SHP77 (cell line): Measurements from ENCODE around the gene SLC12A1.

Experiments used
- DNase-seq, 2 experiments: peaks; one replicate each; lab custom pipeline; 2025; lab: John Stamatoyannopoulos, UW

The SLC12A1 gene

DNA sequence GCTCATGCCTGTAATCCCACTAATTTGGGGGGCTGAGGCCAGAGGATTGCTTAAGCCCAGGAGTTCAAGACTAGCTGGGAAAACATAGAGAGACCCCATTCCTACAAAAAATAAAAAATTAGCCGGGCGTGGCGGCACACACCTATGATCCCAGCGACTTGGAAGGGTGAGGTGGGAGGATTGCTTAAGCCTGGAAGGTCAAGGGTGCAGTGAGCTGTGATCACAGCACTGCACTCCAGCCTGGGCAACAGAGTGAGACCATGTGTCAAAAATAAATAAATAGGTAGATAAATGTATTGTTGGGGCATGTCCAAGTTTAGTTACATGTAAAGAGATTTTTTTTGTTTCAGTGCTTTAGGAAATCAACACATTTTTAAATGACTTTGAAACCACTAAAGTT lies 36.4 kb downstream of the SLC12A1 start:
- no peak for DNase-seq

DNA sequence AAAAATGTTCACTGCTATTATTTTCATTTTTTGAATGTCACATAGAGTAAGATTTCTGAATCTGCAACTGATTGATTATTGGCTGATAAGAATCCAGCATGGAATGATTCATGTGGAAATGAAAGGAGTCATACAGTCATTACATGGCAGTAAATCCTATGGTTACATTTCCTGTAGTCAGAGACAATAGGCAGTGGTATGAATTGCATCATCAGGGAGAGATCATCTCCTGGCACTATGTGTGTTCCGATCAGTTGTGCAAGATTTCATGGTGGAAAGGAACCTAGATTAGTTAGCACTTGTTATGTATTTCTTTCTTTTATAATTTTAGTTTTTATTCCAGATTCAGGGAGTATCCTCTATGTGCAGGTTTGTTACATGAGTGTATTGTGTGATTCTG lies 38.8 kb downstream of the SLC12A1 start:
- DNase-seq, result no peak

DNA sequence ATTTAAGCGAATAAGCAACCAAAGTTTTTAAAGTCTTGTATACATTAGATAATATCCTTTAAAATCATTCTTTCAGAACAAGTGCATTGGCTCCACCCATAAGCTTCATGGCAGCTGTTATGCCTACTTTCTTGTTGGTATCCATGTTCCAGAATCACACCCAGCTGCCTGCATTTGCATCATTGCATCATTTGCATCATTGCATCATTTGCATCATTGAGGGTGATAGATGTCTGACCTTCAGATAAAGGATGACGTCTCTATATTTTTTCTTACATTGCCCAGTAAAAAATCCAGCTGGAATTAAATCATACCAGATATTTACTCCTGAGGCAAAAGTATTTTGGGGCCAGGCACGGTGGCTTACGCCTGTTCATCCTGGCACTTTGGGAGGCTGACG lies 42.3 kb downstream of the SLC12A1 start:
- no peak for DNase-seq

DNA sequence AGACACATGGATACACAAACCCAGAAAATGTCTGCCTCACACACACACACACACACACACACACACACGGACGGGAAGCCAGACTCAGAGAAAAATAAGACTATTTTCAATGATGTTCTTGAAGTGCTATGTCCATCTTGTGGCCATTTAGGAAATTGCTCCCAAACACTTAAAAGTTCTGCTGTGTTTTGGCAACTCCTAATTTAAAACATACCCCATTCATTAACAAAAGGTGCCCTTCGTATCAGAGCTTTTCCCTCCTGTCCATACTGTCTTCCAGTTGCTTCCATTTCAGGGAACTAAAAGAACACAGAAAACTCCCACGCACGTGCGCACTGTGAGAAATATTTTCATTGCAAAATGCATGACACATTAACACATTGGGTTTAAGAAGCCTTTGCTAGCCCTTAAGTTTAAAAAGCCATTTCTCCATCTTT lies 44.6 kb downstream of the SLC12A1 start:
- DNase-seq, result peak; percentile 16 to 56

DNA sequence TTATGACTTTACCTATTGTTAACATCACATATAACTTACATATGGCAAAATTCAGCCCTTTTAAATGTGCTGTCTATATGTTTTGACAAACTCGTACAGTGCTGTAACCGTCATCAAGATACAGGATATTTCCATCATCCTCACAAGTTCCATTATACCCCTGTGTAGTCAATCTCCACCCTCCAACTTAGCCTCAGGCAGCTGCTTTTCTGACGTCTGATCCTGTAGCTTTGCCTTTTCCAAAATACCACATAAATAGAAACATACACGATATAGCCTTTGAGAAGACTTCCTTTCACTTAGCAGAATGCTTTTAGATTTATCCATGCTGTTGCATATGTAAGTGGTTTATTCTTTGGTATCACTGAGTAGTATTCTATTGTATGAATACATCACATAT lies 47.1 kb downstream of the SLC12A1 start:
- no peak for DNase-seq

DNA sequence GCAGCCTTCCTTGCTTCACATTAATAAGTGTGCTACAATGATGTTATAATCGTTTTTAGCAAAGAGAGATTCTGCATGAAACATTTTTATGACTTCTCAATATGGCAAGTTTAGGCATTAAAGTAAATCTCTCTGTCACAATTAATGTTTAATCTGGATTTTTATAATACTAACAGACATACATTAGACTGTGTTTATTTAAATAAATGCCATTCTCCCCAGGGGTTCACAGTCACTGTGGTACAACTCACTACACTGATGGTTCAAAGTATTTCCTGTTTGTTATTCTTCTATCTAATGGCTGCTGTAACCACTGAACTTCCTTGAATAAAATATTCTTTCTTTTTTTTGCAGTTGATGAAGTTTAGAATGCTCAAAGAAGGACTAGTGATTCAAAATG lies 59.0 kb downstream of the SLC12A1 start:
- DNase-seq, result no peak

DNA sequence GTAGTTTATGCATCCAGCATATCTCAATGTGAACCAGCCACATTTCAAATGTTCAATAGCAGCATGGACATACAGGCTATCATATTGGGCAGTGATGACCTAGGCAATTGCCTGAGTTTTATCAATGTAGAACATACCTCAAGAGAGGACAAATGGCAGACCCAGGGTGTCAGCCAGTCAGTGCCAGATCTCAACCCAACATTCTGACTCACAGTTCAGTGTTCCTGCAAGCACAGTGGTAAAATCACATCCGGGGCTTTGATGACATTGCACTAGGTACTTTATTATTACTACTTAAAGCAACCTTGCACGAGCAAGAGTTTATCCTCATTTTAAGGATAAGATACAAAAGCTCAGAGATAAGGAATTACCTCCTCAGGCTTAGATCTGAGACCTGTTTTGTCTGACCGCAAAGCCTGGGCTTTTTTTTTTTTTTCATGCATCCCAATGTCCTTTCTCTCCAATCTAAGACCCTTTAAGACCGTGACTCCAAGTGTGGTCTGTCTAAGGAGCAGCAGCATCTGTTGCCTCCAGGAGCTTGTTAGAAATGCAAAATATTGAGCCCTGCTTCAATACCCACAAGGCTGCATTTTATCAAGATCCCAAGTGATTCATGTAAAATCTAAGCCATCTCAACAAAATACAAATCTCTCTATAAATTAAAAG lies 60.1 kb downstream of the SLC12A1 start:
- no peak for DNase-seq

DNA sequence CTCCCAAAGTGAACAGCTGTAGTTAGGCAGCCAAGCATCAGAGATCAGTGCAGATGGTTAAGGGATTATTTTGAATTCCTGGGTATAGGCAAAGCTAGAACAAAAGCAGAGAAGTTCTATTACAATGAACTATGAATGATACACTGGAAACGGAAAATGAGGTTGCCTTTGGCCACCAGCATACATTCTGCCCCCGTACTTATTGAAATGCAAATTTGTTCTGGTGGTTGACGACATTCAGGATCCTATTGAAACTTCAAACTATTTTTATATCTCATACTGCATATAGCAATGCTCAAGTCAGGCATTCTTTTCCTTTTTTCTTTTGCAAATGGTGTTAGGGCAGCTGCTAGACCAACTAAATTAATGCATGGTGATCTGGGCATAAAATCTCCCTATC lies 61.7 kb downstream of the SLC12A1 start:
- no peak for DNase-seq

DNA sequence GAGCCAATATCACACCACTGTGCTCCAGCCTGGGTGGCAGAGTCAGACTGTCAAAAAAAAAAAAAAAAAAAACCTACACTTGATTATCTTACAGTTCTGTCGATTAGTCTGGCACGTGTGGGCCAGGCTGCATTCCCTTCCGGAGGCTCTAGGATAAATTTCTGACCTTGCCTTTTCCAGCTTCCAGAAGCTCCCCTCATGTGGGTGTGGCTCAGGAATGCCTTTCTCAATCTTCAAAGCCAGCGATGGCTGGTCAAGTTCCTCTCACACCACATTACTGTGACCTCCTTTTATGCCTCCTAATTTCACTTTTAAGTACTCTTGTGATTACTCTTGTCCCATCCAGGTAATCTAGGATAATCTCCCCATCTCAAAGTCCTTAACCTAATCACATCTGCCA lies 66.9 kb downstream of the SLC12A1 start:
- no peak for DNase-seq

DNA sequence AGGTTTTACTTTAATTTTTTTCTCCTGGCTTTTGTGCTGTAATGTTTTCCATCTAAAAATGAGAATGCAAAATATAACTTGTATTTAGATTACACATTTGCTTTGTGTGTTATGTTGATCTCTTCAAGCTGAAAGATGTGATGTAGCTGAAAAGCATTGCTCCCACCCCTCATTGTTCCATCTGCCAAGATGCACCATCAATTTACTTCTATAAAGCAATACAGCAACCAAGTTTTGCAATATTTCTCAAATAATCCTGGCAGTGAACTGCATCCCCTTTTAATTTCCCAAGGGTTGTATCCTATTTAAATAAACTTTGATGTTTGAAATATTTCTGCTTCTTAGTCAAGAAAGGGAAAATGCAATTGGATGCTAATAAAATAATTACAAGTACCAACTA lies 72.6 kb downstream of the SLC12A1 start:
- no peak for DNase-seq

DNA sequence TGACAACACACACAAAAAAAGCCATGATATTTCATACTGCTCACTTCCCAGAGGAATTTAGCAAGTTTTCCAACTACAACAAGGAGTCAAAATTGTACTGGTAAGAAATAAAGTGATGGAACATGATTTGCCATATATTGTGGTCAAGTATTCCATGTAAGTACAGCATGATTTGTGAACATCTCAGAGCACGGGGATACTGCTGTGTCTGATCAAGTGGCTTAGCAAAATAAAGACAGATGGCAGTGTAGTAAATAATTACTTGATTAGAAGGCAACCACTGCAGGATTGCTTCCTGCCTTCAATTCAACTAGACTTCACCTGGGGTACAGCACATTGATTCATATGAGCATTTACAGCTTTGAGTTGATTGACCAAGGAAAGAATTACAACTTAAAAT lies 73.5 kb downstream of the SLC12A1 start:
- DNase-seq, result no peak

DNA sequence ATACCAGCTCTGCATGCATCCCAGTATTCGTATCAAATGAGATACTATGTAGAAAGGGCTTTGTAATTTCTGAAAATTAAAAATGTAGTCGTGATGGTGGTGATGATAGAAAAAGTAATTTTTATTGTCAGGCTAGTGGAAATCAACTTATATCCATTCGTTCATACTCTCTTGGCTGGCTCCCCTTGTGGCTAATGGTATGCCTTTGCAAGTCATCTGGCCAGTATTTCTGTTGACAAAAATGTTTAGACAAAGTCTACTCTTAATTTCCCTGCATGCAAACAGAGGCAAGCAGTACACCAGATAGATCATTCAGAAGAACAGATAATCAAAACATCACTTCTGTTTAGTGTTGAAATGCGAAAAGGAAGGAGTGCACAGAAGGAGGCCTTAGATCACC lies 75.6 kb downstream of the SLC12A1 start:
- no peak for DNase-seq

DNA sequence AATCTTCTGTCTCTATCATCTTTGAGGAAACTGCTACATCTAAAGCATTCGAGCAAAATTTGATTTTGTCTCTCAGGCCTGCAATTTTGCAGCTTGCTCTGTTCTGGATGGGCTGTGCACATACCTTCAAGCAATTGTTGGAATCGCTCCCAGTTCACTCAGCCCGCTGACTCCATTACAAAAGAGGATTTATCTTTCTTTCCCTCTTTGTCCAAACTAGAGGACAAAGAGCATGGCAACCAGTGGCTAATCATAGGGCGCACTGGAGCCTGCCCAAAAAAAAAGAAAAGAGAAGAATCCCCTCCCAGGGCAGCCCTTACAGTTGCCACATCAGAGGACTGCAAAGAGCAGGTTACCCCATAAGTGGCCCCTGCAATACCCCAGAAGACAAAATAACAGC lies 76.1 kb downstream of the SLC12A1 start:
- DNase-seq, result no peak

DNA sequence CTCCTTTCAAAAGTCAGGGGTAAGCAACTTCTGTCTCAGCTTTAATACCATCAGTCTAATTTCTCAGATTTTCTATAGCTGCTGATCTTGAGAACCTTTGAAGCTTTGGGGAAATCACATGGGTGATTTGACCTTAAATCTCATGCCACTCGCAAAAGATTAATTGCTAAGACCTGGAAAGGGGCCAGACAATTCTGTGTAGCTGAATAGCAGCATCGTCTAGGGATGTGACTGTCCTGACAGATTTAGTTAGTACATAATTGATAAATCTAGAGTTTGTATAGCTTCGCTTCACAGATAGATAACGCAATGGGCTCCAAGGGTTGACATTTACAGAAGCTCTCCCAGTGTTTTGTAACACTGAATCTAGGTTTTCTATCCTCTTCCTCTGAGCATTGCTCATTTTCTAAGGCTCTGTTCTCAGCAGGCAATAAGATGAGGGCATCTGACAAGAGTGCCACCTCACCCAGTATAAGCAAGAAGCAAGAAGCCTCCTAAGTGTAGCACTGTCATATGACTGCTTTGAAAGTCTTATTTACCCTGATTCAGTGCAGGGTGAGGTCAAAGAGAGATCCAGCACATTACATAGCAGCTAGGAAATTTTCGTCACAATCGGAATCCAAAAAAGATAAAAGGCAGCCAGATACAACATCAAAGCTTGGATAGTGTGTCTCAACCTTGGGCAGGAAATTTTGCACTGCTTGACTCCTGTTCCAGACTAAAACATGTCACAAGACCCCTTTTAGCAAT lies 77.5 kb downstream of the SLC12A1 start:
- DNase-seq, result no peak

DNA sequence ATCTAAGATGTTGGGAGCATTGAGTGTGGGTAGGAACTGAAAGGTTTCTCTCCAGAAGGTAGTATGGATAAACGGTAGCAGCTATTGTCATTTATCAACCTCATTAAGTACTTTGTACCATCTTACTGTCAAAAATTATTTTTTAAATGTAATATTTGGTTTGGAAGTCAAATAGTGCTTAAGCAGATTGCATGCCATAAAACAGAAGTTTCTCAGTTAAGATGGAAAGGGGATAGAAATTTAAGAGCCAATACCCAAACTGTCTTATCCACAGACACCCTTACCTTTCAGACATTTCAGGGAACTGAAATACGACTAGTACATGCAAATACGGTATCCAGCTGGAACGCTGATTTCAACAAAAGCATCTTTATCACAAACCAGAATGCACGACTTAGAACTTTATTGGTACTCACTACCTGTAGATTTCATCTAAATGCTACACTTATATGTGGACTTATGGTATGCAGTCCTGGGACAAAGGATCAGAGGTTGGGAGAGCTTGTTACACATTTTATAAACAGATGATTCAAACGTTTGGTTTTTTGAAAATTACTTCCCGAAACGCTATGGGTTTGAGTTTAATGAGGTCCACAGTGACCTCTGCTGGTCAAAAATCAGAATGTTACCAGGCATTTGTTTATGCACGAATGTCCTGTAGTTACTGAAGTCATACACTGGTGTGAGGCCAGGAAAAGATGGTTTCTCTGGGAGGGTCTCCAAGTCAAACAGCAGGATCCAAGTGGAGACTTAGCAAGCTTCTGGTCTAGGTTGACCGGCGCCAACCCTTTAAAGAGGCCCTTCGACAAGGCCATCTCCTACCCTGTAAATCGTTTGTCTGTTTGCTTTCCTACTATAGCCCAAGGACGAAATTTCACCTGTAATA lies 79.5 kb downstream of the SLC12A1 start:
- DNase-seq, result peak; percentile 61

DNA sequence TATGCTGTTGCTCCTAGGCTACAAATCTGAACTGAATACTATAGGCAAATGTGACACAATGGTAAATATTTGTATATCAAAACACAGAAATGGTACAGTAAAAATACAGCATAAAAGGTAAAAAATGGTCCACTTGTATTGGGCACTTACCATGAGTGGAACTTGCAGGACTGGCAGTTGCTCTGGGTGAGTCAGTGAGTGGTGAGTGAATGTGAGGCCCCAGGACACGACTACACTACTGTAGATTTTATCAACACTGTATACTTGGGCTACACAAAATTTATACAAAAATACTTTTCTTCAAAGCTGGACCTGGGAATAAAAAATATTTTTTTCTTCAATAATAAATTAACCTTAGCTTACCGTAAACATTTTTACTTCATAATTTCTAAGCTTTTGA lies 83.5 kb downstream of the SLC12A1 start:
- no peak for DNase-seq

DNA sequence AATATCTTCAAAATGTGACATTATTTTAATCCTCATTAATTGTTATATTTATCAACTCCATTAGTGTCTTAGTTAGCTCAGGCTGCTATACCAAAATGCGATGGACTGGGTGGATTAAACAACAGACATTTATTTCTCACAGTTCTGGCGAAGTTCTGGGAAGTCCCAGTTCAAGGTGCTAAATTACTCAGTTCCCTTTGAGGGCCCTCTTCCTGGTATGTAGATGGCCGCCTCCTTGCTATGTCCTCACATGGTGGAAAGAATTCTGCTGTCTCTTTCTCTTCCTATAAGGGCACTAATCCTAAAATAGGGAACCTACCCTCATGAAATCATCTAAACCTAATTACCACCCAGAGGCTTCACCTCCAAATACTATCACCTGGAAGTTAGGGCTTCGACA lies 86.4 kb downstream of the SLC12A1 start:
- no peak for DNase-seq

DNA sequence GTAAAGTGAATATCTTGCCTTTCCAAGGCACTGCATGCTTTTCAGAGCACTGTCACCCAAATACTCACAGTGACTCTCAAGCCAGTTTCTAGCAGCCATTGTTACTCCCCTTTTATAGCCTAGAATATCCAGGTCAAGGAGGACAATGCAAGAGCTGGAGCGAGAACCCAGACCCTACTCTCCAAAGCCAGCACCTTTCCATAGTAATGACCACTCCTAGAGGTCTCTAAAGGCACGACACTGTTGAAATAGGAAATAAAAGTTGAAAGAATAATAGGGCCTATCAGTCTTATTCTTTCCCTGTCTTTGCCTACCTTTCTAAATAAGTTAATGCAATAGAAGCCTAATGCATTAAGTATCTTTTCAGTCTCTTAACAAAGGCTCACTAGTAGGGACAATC lies 91.6 kb downstream of the SLC12A1 start:
- no peak for DNase-seq

DNA sequence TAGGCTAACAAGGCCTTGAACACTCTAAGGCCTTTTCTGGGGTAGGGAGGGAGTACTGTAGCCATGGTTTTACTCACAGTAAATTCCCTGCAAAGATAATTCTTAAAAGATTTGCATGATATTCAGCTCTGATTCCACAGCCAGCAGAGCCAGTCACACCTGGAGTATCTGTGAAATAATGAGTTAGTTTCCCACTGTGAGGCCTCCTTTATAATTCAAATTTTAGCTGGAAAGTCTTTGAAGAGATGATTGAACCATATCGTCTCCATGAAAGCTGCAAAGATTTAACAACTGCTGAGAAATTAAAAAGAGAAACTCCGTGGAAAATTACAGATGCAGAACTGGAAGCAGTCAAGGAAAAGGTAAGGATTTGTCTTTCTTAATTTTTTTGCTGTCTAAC lies 92.8 kb downstream of the SLC12A1 start:
- DNase-seq, result no peak

DNA sequence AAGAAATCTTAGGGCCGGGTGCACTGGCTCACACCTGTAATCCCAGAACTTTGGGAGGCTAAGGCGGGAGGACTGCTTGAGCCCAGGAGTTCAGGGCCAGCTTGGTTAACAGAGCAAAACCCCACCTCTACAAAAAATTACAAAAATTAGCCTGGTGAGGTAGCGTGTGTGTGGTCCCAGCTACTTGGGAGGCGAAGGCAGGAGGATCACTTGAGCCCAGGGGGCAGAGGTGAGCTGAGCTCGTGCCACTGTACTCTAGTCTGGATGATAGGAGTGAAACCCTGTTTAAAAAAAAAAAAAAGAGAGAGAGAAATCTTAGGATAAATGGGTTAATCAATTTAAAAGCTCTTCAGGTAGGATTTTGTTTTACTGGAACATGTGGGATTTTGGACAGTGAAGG lies 93.9 kb downstream of the SLC12A1 start:
- DNase-seq, result no peak

DNA sequence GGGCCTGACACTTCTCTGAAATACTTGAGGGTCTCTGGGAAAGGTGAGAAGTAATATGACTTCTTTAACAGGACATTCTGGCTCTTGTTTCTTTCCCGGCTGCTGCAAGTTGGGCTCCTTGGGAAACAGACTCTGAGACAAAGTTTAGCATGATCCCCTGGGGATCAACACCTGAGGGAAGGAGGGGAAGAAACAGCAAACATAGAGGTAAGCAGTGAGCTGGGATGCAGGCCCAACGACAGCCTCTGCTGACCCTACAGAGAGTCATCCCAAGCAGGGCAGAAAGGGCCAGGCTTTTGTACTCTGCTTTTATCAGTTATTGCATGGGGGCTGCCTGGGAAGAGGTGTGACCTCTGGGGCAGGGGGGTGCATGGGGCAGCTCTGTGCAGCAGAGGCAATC lies 98.3 kb downstream of the SLC12A1 start:
- DNase-seq, result no peak

DNA sequence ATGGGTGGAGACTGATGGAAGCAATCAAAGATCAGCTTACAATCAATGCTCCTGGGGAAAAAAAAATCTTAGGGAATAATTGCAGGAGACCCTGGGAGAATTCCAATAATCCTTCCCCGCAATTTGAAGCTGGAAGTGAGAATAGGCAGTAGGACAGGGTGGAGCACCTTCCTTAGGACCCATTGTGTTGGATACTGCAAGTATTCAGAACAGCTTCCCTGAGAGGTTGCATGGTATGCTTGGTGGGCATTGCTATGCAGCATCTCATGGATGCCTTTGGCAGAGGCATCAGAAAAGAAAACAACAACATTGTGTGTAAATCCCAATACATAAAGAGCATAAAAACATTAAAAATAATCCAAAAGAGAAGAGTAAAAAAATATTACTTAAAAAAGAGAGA lies 100.5 kb downstream of the SLC12A1 start:
- no peak for DNase-seq

DNA sequence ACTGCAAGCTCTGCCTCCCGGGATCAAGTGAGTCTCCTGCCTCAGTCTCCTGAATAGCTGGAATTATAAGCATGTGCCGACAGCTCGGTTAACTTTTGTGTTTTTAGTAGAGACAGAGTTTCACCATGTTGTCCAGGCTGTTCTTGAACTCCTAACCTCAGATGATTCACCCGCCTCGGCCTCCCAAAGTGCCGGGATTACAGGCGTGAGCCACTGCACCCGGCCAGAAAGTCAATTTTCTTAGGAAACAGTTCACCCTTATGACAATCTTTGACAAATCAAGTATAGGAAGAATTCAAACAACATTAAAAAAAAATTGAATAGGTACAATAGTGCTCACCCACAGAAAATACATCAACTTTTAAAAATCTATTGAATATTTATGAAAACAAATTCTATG lies 101.5 kb downstream of the SLC12A1 start:
- no peak for DNase-seq
